Liver (tissue), 9 donors: ENCODE data around the gene TANGO6. TPM values are rescaled to one million over a fixed set of nuclear protein-coding genes. Genes with fewer than 3 reads are reported as not detected.
A peak's percentile ranks its signal among the peaks of the same experiment; 100 is the strongest.

ENCODE experiments used
- DNase-seq: peaks from one replicate; pipeline ENCODE4 v3.0.0-alpha.2; 2017; ENCODE audit warnings: low spot score
- H3K27ac ChIP-seq, 2 donors: one replicate each; pipeline ENCODE4 v1.7.0; 2013; ENCODE audit warnings: inconsistent platforms in 2 of 2, low read length in 2 of 2, control low read depth in 1 of 2, low read depth in 1 of 2, mild to moderate bottlenecking in 1 of 2
- H3K27me3 ChIP-seq, 4 donors: one replicate each; pipeline versions ENCODE4 v1.6.1 to v1.7.0; 2013; ENCODE audit warnings: low read length in 3 of 4, inconsistent platforms in 1 of 4, mild to moderate bottlenecking in 1 of 4, moderate library complexity in 1 of 4; ENCODE audit not compliant: control insufficient read depth in 4 of 4, insufficient read depth in 4 of 4
- H3K36me3 ChIP-seq, 4 donors: one replicate each; pipeline versions ENCODE4 v1.6.1 to v1.7.0; 2013; ENCODE audit warnings: low read length in 3 of 4, mild to moderate bottlenecking in 3 of 4, low read depth in 1 of 4, moderate library complexity in 1 of 4; ENCODE audit not compliant: control insufficient read depth in 4 of 4, insufficient read depth in 3 of 4
- H3K4me1 ChIP-seq, 4 donors: one replicate each; pipeline versions ENCODE4 v1.6.1 to v1.7.0; 2013; ENCODE audit warnings: low read length in 3 of 4, mild to moderate bottlenecking in 3 of 4, moderate library complexity in 1 of 4; ENCODE audit not compliant: control insufficient read depth in 4 of 4, insufficient read depth in 4 of 4
- H3K4me3 ChIP-seq, 3 donors: one replicate each; pipeline versions ENCODE4 v1.6.1 to v1.7.0; 2013; ENCODE audit warnings: low read length in 3 of 3, control low read depth in 1 of 3, low read depth in 1 of 3, mild to moderate bottlenecking in 1 of 3
- H3K9ac ChIP-seq, 2 donors: one replicate each; pipeline ENCODE4 v1.7.0; 2013; ENCODE audit warnings: low read length in 2 of 2, mild to moderate bottlenecking in 2 of 2, moderate library complexity in 2 of 2, control low read depth in 1 of 2, low read depth in 1 of 2
- H3K9me3 ChIP-seq, 4 donors: one replicate each; pipeline versions ENCODE4 v1.6.1 to v1.7.0; 2013; ENCODE audit warnings: low read length in 3 of 4; ENCODE audit not compliant: control insufficient read depth in 4 of 4
- EGR1 ChIP-seq, 2 donors: IDR thresholded peaks; 2 replicates each; pipeline ENCODE4 v1.6.1; 2016 to 2018; ENCODE audit warnings: antibody characterized with exemption in 2 of 2, low read depth in 2 of 2
- FOXA1 ChIP-seq: IDR thresholded peaks from 2 replicates; pipeline ENCODE4 v1.6.1; 2016; ENCODE audit warnings: antibody characterized with exemption
- FOXA2 ChIP-seq: IDR thresholded peaks from 2 replicates; pipeline ENCODE4 v1.6.1; 2016; ENCODE audit warnings: antibody characterized with exemption
- GABPA ChIP-seq, 2 donors: IDR thresholded peaks in 1 of 2; conservative IDR thresholded peaks in 1 of 2; 2 replicates each; pipeline ENCODE4 v1.6.1; 2016; ENCODE audit warnings: antibody characterized with exemption in 2 of 2, mild to moderate bottlenecking in 1 of 2, moderate library complexity in 1 of 2
- JUND ChIP-seq, 2 donors: IDR thresholded peaks; 2 replicates each; pipeline ENCODE4 v1.6.1; 2016; ENCODE audit warnings: antibody characterized with exemption in 2 of 2
- NR2F2 ChIP-seq: IDR thresholded peaks from 2 replicates; pipeline ENCODE4 v1.6.1; 2016; ENCODE audit warnings: antibody characterized with exemption
- RAD21 ChIP-seq, 2 donors: IDR thresholded peaks; 2 replicates each; pipeline ENCODE4 v1.6.1; 2016; ENCODE audit warnings: antibody characterized with exemption in 2 of 2, mild to moderate bottlenecking in 2 of 2
- RXRA ChIP-seq, 2 donors: IDR thresholded peaks; 2 replicates each; pipeline ENCODE4 v1.6.1; 2017 to 2018; ENCODE audit warnings: antibody characterized with exemption in 2 of 2, mild to moderate bottlenecking in 1 of 2
- SP1 ChIP-seq: IDR thresholded peaks from 2 replicates; pipeline ENCODE4 v1.6.1; 2018; ENCODE audit warnings: antibody characterized with exemption, mild to moderate bottlenecking
- TAF1 ChIP-seq: conservative IDR thresholded peaks from 2 replicates; pipeline ENCODE4 v1.6.1; 2016; ENCODE audit warnings: antibody characterized with exemption, mild to moderate bottlenecking
- YY1 ChIP-seq: IDR thresholded peaks from 2 replicates; pipeline ENCODE4 v1.6.1; 2016; ENCODE audit warnings: antibody characterized with exemption, mild to moderate bottlenecking
- WGBS: extraction: QIAGEN DNeasy Blood & Tissue Kit; methylation state at CpG from one replicate; pipeline ENCODE4 v1.1.7; 2013; 5-methylcytosine and 5-hydroxymethylcytosine counted together
- polyA plus RNA-seq, 2 donors: library from polyadenylated mRNA; stranded (reverse) in 1 of 2; unstranded in 1 of 2; fragments of 200-250 nt in 1 of 2; fragments of >200 nt in 1 of 2; fragmentation: Nextera tagmentation in 1 of 2; extraction: Ambion mirVana in 1 of 2; gene quantifications; one replicate each; pipeline versions ENCODE4 v1.2.1 to v1.2.3, GENCODE V29; 2013 to 2015
- total RNA-seq, 2 donors: library from RNA; depleted of rRNA; stranded (reverse); fragments of >200 nt; gene quantifications; one replicate each; pipeline ENCODE4 v1.2.3, GENCODE V29; 2014
- TF ChIP-seq, protein P1 (sequence below): IDR thresholded peaks from 2 replicates; pipeline ENCODE4 v1.6.1; 2016; ENCODE audit warnings: antibody characterized with exemption
- TF ChIP-seq, protein P2 (sequence below): IDR thresholded peaks from 2 replicates; pipeline ENCODE4 v1.6.1; 2016; ENCODE audit warnings: antibody characterized with exemption
- TF ChIP-seq, protein P3 (sequence below): IDR thresholded peaks from 2 replicates; pipeline ENCODE4 v1.6.1; 2016; ENCODE audit warnings: antibody characterized with exemption, mild to moderate bottlenecking
- TF ChIP-seq, protein P4 (sequence below): fragments of 150-350 bp; IDR thresholded peaks from 2 replicates; pipeline ENCODE4 v1.5.1; 2017; ENCODE audit warnings: improper control_type of control experiment, low read depth, low read length; ENCODE audit not compliant: missing input control
- TF ChIP-seq, protein P5 (sequence below): IDR thresholded peaks from 2 replicates; pipeline ENCODE4 v1.6.1; 2016; ENCODE audit warnings: antibody characterized with exemption
- donor health status: healthy.
- donor health status: healthy.
- donor health status: healthy.
- donor health status: healthy.
- donor health status: healthy.

Gene TANGO6
- total and polyA plus RNA-seq, 4 donors, result 6.8 to 40.6 (median 10.5) TPM

DNA sequence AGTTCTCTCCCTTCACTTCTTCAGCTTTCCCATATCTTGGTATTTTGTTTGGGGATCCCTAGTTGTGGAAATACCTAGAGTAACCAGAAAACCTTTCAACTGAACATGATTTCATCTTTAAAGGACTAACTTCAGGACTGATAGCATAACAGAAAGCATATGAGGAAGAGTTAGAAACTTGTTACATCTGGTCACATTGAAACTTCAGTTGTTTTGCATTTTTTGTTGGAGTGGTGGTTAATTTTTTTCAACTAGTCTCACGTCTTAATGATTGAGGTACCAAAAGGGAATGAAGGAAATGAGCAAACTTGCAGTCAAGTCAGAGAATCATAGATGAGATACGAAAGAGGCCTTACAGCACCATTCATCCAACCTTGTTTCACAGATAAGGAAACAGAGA, 49.6 kb downstream of the TANGO6 start:
- WGBS, result 92% methylated on average over 2 of the region's 2 CpGs
- Histone ChIP-seq H3K27me3 (no peaks in the 10 kb centered on the region), H3K27ac (peak overlapping the region; percentile 89 to 95), H3K4me3 (no peak overlapping the region), H3K36me3 (no peaks in the 10 kb centered on the region), H3K9me3 (no peaks in the 10 kb centered on the region), H3K4me1 (peaks cover 7 to 60% (median 49%) of the 10 kb centered on the region in 4 donors), H3K9ac (no peak overlapping the region)
- TF ChIP-seq FOXA2 (no peak), TAF1 (no peak), NR2F2 (no peak), FOXA1 (no peak), GABPA (IDR thresholded peaks at IDR 0.05 in 1 of 2, conservative IDR thresholded peaks at IDR 0.05 in 1 of 2) (no peak), RXRA (IDR thresholded peaks at IDR 0.05) (no peak), SP1 (no peak), RAD21 (IDR thresholded peaks at IDR 0.05) (no peak), YY1 (no peak), JUND (IDR thresholded peaks at IDR 0.05) (no peak), EGR1 (IDR thresholded peaks at IDR 0.05; ENCODE audit: low read depth in 2 of 2) (no peak)
- TF ChIP-seq, protein P1, sequence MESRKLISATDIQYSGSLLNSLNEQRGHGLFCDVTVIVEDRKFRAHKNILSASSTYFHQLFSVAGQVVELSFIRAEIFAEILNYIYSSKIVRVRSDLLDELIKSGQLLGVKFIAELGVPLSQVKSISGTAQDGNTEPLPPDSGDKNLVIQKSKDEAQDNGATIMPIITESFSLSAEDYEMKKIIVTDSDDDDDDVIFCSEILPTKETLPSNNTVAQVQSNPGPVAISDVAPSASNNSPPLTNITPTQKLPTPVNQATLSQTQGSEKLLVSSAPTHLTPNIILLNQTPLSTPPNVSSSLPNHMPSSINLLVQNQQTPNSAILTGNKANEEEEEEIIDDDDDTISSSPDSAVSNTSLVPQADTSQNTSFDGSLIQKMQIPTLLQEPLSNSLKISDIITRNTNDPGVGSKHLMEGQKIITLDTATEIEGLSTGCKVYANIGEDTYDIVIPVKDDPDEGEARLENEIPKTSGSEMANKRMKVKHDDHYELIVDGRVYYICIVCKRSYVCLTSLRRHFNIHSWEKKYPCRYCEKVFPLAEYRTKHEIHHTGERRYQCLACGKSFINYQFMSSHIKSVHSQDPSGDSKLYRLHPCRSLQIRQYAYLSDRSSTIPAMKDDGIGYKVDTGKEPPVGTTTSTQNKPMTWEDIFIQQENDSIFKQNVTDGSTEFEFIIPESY, result no peak
- TF ChIP-seq, protein P2, sequence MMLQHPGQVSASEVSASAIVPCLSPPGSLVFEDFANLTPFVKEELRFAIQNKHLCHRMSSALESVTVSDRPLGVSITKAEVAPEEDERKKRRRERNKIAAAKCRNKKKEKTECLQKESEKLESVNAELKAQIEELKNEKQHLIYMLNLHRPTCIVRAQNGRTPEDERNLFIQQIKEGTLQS, result no peak
- TF ChIP-seq, protein P3, sequence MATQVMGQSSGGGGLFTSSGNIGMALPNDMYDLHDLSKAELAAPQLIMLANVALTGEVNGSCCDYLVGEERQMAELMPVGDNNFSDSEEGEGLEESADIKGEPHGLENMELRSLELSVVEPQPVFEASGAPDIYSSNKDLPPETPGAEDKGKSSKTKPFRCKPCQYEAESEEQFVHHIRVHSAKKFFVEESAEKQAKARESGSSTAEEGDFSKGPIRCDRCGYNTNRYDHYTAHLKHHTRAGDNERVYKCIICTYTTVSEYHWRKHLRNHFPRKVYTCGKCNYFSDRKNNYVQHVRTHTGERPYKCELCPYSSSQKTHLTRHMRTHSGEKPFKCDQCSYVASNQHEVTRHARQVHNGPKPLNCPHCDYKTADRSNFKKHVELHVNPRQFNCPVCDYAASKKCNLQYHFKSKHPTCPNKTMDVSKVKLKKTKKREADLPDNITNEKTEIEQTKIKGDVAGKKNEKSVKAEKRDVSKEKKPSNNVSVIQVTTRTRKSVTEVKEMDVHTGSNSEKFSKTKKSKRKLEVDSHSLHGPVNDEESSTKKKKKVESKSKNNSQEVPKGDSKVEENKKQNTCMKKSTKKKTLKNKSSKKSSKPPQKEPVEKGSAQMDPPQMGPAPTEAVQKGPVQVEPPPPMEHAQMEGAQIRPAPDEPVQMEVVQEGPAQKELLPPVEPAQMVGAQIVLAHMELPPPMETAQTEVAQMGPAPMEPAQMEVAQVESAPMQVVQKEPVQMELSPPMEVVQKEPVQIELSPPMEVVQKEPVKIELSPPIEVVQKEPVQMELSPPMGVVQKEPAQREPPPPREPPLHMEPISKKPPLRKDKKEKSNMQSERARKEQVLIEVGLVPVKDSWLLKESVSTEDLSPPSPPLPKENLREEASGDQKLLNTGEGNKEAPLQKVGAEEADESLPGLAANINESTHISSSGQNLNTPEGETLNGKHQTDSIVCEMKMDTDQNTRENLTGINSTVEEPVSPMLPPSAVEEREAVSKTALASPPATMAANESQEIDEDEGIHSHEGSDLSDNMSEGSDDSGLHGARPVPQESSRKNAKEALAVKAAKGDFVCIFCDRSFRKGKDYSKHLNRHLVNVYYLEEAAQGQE, result no peak
- TF ChIP-seq, protein P4, sequence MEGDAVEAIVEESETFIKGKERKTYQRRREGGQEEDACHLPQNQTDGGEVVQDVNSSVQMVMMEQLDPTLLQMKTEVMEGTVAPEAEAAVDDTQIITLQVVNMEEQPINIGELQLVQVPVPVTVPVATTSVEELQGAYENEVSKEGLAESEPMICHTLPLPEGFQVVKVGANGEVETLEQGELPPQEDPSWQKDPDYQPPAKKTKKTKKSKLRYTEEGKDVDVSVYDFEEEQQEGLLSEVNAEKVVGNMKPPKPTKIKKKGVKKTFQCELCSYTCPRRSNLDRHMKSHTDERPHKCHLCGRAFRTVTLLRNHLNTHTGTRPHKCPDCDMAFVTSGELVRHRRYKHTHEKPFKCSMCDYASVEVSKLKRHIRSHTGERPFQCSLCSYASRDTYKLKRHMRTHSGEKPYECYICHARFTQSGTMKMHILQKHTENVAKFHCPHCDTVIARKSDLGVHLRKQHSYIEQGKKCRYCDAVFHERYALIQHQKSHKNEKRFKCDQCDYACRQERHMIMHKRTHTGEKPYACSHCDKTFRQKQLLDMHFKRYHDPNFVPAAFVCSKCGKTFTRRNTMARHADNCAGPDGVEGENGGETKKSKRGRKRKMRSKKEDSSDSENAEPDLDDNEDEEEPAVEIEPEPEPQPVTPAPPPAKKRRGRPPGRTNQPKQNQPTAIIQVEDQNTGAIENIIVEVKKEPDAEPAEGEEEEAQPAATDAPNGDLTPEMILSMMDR, result no peak
- TF ChIP-seq, protein P5, sequence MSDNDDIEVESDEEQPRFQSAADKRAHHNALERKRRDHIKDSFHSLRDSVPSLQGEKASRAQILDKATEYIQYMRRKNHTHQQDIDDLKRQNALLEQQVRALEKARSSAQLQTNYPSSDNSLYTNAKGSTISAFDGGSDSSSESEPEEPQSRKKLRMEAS, result no peak
- no peak for DNase-seq
